GM12878 (cell line): ENCODE results near the gene ZFR. TPM values are rescaled to one million over a fixed set of nuclear protein-coding genes. Genes with fewer than 3 reads are reported as not detected.
A peak's percentile ranks its signal among the peaks of the same experiment; 100 is the strongest.

Experiments used
- ATAC-seq: fragments of 200-7000 bp; cut with Tn5 transposase; 3 replicates; pipeline ENCODE4 v1.9.1; 2020; ENCODE audit warnings: mild to moderate bottlenecking, moderate library complexity
- BruUV-seq: library from RNA; stranded (reverse); fragments of 400-500 nt; replicated peaks from 2 replicates; lab custom pipeline; 2021; lab: Mats Ljungman, UMichigan
- CTCF ChIA-PET: fragments of 300-600 bp; sonication (Branson Sonifier 250); formaldehyde crosslinking; extraction: SDS; loops from one replicate; lab custom pipeline; 2021; ENCODE audit warnings: inconsistent platforms; lab: Yijun Ruan, JAX
- POLR2A ChIA-PET: fragments of 350-600 bp; formaldehyde crosslinking; extraction: SDS; loops from one replicate; lab custom pipeline; 2021; ENCODE audit warnings: inconsistent platforms; lab: Charles Lee
- RAD21 ChIA-PET: fragments of 300-600 bp; sonication (Branson Sonifier 250); formaldehyde crosslinking; loops from one replicate; lab custom pipeline; 2023; ENCODE audit warnings: antibody characterized with exemption; ENCODE audit not compliant: unreplicated experiment; lab: Charles Lee
- SMC1A ChIA-PET: fragments of 300-600 bp; sonication (Branson Sonifier 250); formaldehyde crosslinking; loops from one replicate; lab custom pipeline; 2023; ENCODE audit not compliant: unreplicated experiment, uncharacterized antibody; lab: Charles Lee
- DNase-seq: peaks from one replicate; pipeline ENCODE4 v3.0.0-alpha.2; 2011; ENCODE audit warnings: low read depth, low spot score
- FAIRE-seq: peaks from 3 replicates; lab custom pipeline; 2011; peaks lifted over from hg19 to GRCh38; lab: Jason Lieb, UNC
- H2AFZ ChIP-seq: 2 replicates; pipeline ENCODE4 v1.6.0; 2011; ENCODE audit warnings: low read depth, low read length, control low read depth; ENCODE audit not compliant: control insufficient read depth
- H3K27ac ChIP-seq: 2 replicates; pipeline ENCODE4 v1.5.1; 2011; ENCODE audit warnings: control low read depth; ENCODE audit not compliant: control insufficient read depth, insufficient read depth
- H3K27me3 ChIP-seq, 2 experiments: replicated peaks in 1 of 2; 2 replicates each; pipeline versions ENCODE4 v1.6.0 to v1.6.1; 2011; ENCODE audit warnings: low read length in 1 of 2; ENCODE audit not compliant: control insufficient read depth in 2 of 2, insufficient read depth in 2 of 2
- H3K36me3 ChIP-seq, 2 experiments: 2 replicates each; pipeline ENCODE4 v1.5.1; 2011; ENCODE audit warnings: low read length in 1 of 2; ENCODE audit not compliant: control insufficient read depth in 2 of 2, insufficient read depth in 2 of 2
- H3K4me1 ChIP-seq: 2 replicates; pipeline ENCODE4 v1.6.1; 2011; ENCODE audit warnings: mild to moderate bottlenecking, low read length, moderate library complexity, mixed read lengths; ENCODE audit not compliant: control insufficient read depth, insufficient read depth
- H3K4me2 ChIP-seq: 2 replicates; pipeline ENCODE4 v1.6.0; 2011; ENCODE audit warnings: control low read depth; ENCODE audit not compliant: control insufficient read depth, insufficient read depth
- H3K4me3 ChIP-seq: fragments of 200-600 bp; sonication (generic); 2 replicates; pipeline ENCODE4 v1.5.1; 2016
- H3K79me2 ChIP-seq: 2 replicates; pipeline ENCODE4 v1.6.0; 2011; ENCODE audit warnings: low read length; ENCODE audit not compliant: control insufficient read depth, insufficient read depth
- H3K9ac ChIP-seq: 2 replicates; pipeline ENCODE4 v1.8.0; 2011; ENCODE audit warnings: low read length, control low read depth, mixed read lengths; ENCODE audit not compliant: control insufficient read depth, insufficient read depth
- H3K9me3 ChIP-seq: replicated peaks from 3 replicates; pipeline ENCODE4 v1.5.1; 2011; ENCODE audit warnings: mild to moderate bottlenecking, low read length; ENCODE audit not compliant: control insufficient read depth, insufficient read depth
- H4K20me1 ChIP-seq: 2 replicates; pipeline ENCODE4 v1.6.0; 2011; ENCODE audit not compliant: control insufficient read depth, insufficient read depth
- ATF7 ChIP-seq: fragments of 450-650 bp; IDR thresholded peaks from 2 replicates; pipeline ENCODE4 v1.6.1; 2016; ENCODE audit warnings: low read depth, mild to moderate bottlenecking
- CBX5 ChIP-seq: sonication (generic); IDR thresholded peaks from 2 replicates; pipeline ENCODE4 v1.6.1; 2016; ENCODE audit warnings: low read depth, moderate library complexity, mild to moderate bottlenecking, inconsistent platforms
- PML ChIP-seq: IDR thresholded peaks from 2 replicates; pipeline ENCODE4 v1.6.1; 2012; ENCODE audit warnings: low read length, inconsistent platforms
- SPI1 ChIP-seq: IDR thresholded peaks from 2 replicates; pipeline ENCODE4 v1.6.1; 2011; ENCODE audit warnings: low read depth, mild to moderate bottlenecking, low read length, moderate library complexity, borderline replicate concordance; ENCODE audit not compliant: insufficient read depth
- WGBS: methylation state at CpG from one replicate; pipeline ENCODE4 v1.1.6; 2016; ENCODE audit warnings: low lambda C conversion rate; ENCODE audit not compliant: insufficient replicate concordance, insufficient coverage; ENCODE audit errors: missing lambda C conversion rate; 5-methylcytosine and 5-hydroxymethylcytosine counted together
- in situ Hi-C: fragments of 300-500 bp; cut with MboI; formaldehyde crosslinking; loops from 9 replicates; pipeline ENCODE4 v1.14.3; 2018; ENCODE audit warnings: mixed read lengths
- intact Hi-C: fragments of 100-400 bp; cut with micrococcal nuclease; formaldehyde crosslinking; loops from one replicate; pipeline ENCODE4 v1.14.2; 2022; ENCODE audit not compliant: unreplicated experiment
- polyA plus RNA-seq, 11 experiments: library from polyadenylated mRNA; depleted of rRNA in 4 of 11; unstranded in 6 of 11; stranded (reverse) in 5 of 11; fragments of >200 nt; fragmentation: Nextera tagmentation in 4 of 11; fragmentation: Illumina TruSeq in 1 of 11; extraction: Ambion mirVana in 4 of 11; extraction: Trizol in 1 of 11; gene quantifications; 1 replicate in 1 of 11; 2 replicates in 10 of 11; pipeline versions ENCODE4 v1.2.1 to v1.2.3, GENCODE V29; 2011 to 2016; ENCODE audit warnings: inconsistent platforms in 2 of 11, missing spikeins in 2 of 11, low read depth in 1 of 11
- total RNA-seq, 4 experiments: library from RNA; depleted of rRNA in 3 of 4; stranded (reverse); fragments of >200 nt in 3 of 4; fragmentation: Illumina TruSeq in 1 of 4; extraction: Trizol in 1 of 4; gene quantifications; 2 replicates each; pipeline versions ENCODE4 v1.2.1 to v1.2.3, GENCODE V29; 2013 to 2021
- TF ChIP-seq, protein P1 (sequence below): fragments of 450-650 bp; formaldehyde crosslinking; IDR thresholded peaks from 2 replicates; pipeline ENCODE4 v1.4.0; 2022; ENCODE audit warnings: mild to moderate bottlenecking, moderate library complexity

Gene ZFR
- total and polyA plus RNA-seq, 10 of the 15 experiments (the other 5 are each of a cell fraction or from before 2014, with no cell fraction given) = 33.7 to 90.6 (median 72.9) TPM

GRCh38 chr5:32342656-32343055, 101.9 kb downstream of the ZFR start:
- Histone ChIP-seq H3K4me3 (no peak overlapping the region), H3K27ac (no peak overlapping the region), H3K4me2 (no peak overlapping the region), H3K9ac (no peak overlapping the region), H3K4me1 (no peaks in the 10 kb centered on the region), H2AFZ (no peak overlapping the region), H3K27me3 (no peaks in the 10 kb centered on the region), H3K9me3 (no peaks in the 10 kb centered on the region; the same call in 1 of the 3 replicates)
- SMC1A ChIA-PET = interaction anchor here (0.7 to 1.2 kb wide), 2 partner anchors 13 to 237 kb away, joined by 3 to 6 read pairs; no protein-coding TSS in a partner anchor
- no peak for DNase-seq
- intact Hi-C loops = no loop called here
- BruUV-seq = no TSS peak
- no peak for FAIRE-seq
- ATAC-seq = no peak
- 28% methylated on average over 4 of the region's 4 CpGs for WGBS
- in situ Hi-C loops = no loop called here
- TF ChIP-seq ATF7 = no peak
- TF ChIP-seq SPI1 = peak; percentile 30; the same call in 1 of the 2 replicates
- TF ChIP-seq PML = no peak
- TF ChIP-seq, protein P1, sequence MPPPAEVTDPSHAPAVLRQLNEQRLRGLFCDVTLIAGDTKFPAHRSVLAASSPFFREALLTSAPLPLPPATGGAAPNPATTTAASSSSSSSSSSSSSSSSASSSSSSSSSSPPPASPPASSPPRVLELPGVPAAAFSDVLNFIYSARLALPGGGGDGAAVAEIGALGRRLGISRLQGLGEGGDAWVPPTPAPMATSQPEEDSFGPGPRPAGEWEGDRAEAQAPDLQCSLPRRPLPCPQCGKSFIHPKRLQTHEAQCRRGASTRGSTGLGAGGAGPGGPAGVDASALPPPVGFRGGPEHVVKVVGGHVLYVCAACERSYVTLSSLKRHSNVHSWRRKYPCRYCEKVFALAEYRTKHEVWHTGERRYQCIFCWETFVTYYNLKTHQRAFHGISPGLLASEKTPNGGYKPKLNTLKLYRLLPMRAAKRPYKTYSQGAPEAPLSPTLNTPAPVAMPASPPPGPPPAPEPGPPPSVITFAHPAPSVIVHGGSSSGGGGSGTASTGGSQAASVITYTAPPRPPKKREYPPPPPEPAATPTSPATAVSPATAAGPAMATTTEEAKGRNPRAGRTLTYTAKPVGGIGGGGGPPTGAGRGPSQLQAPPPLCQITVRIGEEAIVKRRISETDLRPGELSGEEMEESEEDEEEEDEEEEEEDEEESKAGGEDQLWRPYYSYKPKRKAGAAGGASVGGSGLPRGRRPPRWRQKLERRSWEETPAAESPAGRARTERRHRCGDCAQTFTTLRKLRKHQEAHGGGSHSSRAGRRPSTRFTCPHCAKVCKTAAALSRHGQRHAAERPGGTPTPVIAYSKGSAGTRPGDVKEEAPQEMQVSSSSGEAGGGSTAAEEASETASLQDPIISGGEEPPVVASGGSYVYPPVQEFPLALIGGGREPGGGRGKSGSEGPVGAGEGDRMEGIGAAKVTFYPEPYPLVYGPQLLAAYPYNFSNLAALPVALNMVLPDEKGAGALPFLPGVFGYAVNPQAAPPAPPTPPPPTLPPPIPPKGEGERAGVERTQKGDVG (CRISPR knock-in tag) = no peak
- TF ChIP-seq CBX5 = no peak
- TF ChIP-seq, all 136 proteins: peak for 1
- ChIA-PET CTCF (interaction anchor here (0.6 to 2.3 kb wide), 6 partner anchors 13 to 500 kb away, joined by 3 to 6 read pairs (median 4); no protein-coding TSS in a partner anchor), POLR2A (no interaction called here), RAD21 (interaction anchor here (1.2 kb wide), 1 partner anchor 111 kb away, joined by 6 read pairs; no protein-coding TSS in a partner anchor)
- Histone ChIP-seq H4K20me1 (no peaks in the 10 kb centered on the region), H3K36me3 (no peaks in the 10 kb centered on the region), H3K79me2 (no peaks in the 10 kb centered on the region)
